Activated CD8-positive, alpha-beta T cell treated with anti-CD3 and anti-CD28 coated beads for 36 hours (primary cell): ENCODE measurements around the gene TNNI3. TPM values are rescaled to one million over a fixed set of nuclear protein-coding genes. Genes with fewer than 3 reads are reported as not detected.
"Not testable (repeated sequence)": the region's sequence is repeated elsewhere in the genome, so short reads cannot be mapped to it uniquely, and the experiment has no call there.

Experiments used
- ATAC-seq: fragments of 200-7000 bp; cut with Tn5 transposase; one replicate; pipeline ENCODE4 v1.10.0; 2021; ENCODE audit warnings: mild to moderate bottlenecking, moderate library complexity
- CTCF ChIA-PET: fragments of 350-600 bp; sonication (Branson Sonifier 250); formaldehyde crosslinking; loops from one replicate; lab custom pipeline; 2021; ENCODE audit warnings: antibody characterized with exemption; lab: Charles Lee
- POLR2A ChIA-PET: fragments of 350-600 bp; sonication (Branson Sonifier 250); formaldehyde crosslinking; loops from one replicate; lab custom pipeline; 2021; ENCODE audit warnings: antibody characterized with exemption; lab: Charles Lee
- DNase-seq: peaks from one replicate; pipeline ENCODE4 v3.0.0-alpha.2; 2020
- H3K27ac Mint-ChIP-seq: one replicate; pipeline ENCODE4 v1.8.0; 2021; ENCODE audit warnings: mild to moderate bottlenecking, mixed read lengths
- H3K27me3 Mint-ChIP-seq: one replicate; pipeline ENCODE4 v1.8.0; 2021; ENCODE audit warnings: mixed read lengths
- H3K36me3 Mint-ChIP-seq: one replicate; pipeline ENCODE4 v1.8.0; 2021; ENCODE audit warnings: low read depth, mixed read lengths
- H3K4me1 Mint-ChIP-seq: one replicate; pipeline ENCODE4 v1.8.0; 2021; ENCODE audit warnings: low read depth, mixed read lengths
- H3K4me3 Mint-ChIP-seq: one replicate; pipeline ENCODE4 v1.8.0; 2021; ENCODE audit warnings: mild to moderate bottlenecking, moderate library complexity, mixed read lengths
- H3K9me3 Mint-ChIP-seq: one replicate; pipeline ENCODE4 v1.8.0; 2021; ENCODE audit warnings: mixed read lengths
- CTCF ChIP-seq: fragments of 200-600 bp; IDR thresholded peaks from one replicate; pipeline ENCODE4 v1.8.0; 2022; ENCODE audit warnings: antibody characterized with exemption, mild to moderate bottlenecking
- intact Hi-C: fragments of 100-400 bp; cut with micrococcal nuclease; formaldehyde crosslinking; loops from one replicate; pipeline ENCODE4 v1.10.0; 2022
- microRNA-seq: library from miRNA; unstranded; fragments of <30 nt; microRNA quantifications from one replicate; pipeline ENCODE4 v1.2.0, GENCODE V29; 2022; ENCODE audit warnings: borderline microRNAs expressed, borderline replicate concordance
- total RNA-seq, 2 experiments: library from RNA; stranded (reverse); gene quantifications; one replicate each; pipeline ENCODE4 v1.2.3, GENCODE V29; 2021

Gene TNNI3
- total RNA-seq, 2 experiments from 2014 or later, result not detected

GRCh38 chr19:55109527-55110291 is 47.8 kb downstream of the TNNI3 start:
- POLR2A ChIA-PET, result no interaction called here
- H3K9me3 Mint-ChIP-seq, result no peaks in the 10 kb centered on the region
- no peaks in the 10 kb centered on the region for H3K27me3 Mint-ChIP-seq
- H3K27ac Mint-ChIP-seq, result no peak overlapping the region
- ATAC-seq (no peak), DNase-seq (no peak)
- H3K4me1 Mint-ChIP-seq, result peaks cover 4% of the 10 kb centered on the region
- CTCF ChIA-PET, result no interaction called here
- no peak overlapping the region for H3K4me3 Mint-ChIP-seq
- intact Hi-C loops, result no loop called here
- no peak for TF ChIP-seq CTCF
- H3K36me3 Mint-ChIP-seq, result peaks cover 19% of the 10 kb centered on the region

- H3K9me3 Mint-ChIP-seq, H3K4me3 Mint-ChIP-seq, H3K27me3 Mint-ChIP-seq, DNase-seq, H3K27ac Mint-ChIP-seq, H3K4me1 Mint-ChIP-seq, intact Hi-C loops, POLR2A ChIA-PET, CTCF ChIA-PET, ATAC-seq: not testable (repeated sequence)
- H3K36me3 Mint-ChIP-seq, result peaks cover 30% of the 10 kb centered on the region
Observed at GRCh38 chr19:55107252-55107651, 50.3 kb downstream of the TNNI3 start.

GRCh38 chr19:55106591-55106990 is 50.9 kb downstream of the TNNI3 start:
- CTCF ChIA-PET, result interaction anchor here (1.8 kb wide), 1 partner anchor 18 kb away, joined by 9 read pairs; no protein-coding TSS in a partner anchor
- intact Hi-C loops, result no loop called here
- no peaks in the 10 kb centered on the region for H3K27me3 Mint-ChIP-seq
- no peak overlapping the region for H3K27ac Mint-ChIP-seq
- H3K4me3 Mint-ChIP-seq, result no peak overlapping the region
- H3K4me1 Mint-ChIP-seq, result no peaks in the 10 kb centered on the region
- no peak for DNase-seq
- ATAC-seq, result no peak
- peaks cover 1% of the 10 kb centered on the region for H3K9me3 Mint-ChIP-seq
- peaks cover 35% of the 10 kb centered on the region for H3K36me3 Mint-ChIP-seq
- POLR2A ChIA-PET, result no interaction called here
- TF ChIP-seq CTCF, result no peak

GRCh38 chr19:55105237-55105636 is 52.3 kb downstream of the TNNI3 start:
- ChIA-PET POLR2A (no interaction called here), CTCF (interaction anchor here (1.8 kb wide), 1 partner anchor 17 kb away, joined by 9 read pairs; no protein-coding TSS in a partner anchor)
- H3K9me3 Mint-ChIP-seq, result peaks cover 1% of the 10 kb centered on the region
- H3K4me1 Mint-ChIP-seq, result no peaks in the 10 kb centered on the region
- H3K27ac Mint-ChIP-seq, result no peak overlapping the region
- TF ChIP-seq CTCF, result no peak
- H3K36me3 Mint-ChIP-seq, result peaks cover 36% of the 10 kb centered on the region
- ATAC-seq, result no peak
- intact Hi-C loops, result no loop called here
- no peak for DNase-seq
- H3K27me3 Mint-ChIP-seq, result no peaks in the 10 kb centered on the region
- no peak overlapping the region for H3K4me3 Mint-ChIP-seq

- Mint-ChIP-seq H3K4me1 (no peaks in the 10 kb centered on the region), H3K4me3 (no peak overlapping the region), H3K27me3 (no peaks in the 10 kb centered on the region), H3K27ac (no peak overlapping the region), H3K36me3 (peaks cover 32% of the 10 kb centered on the region), H3K9me3 (peaks cover 1% of the 10 kb centered on the region)
- no peak for TF ChIP-seq CTCF
- DNase-seq (no peak), ATAC-seq (no peak)
- CTCF ChIA-PET, result no interaction called here
- intact Hi-C loops, result no loop called here
- POLR2A ChIA-PET, result no interaction called here
Observed at GRCh38 chr19:55103190-55103589, 54.3 kb downstream of the TNNI3 start.

Small RNA genes within 50 kb of the gene (microRNA-seq; reads per million reads assigned to microRNA genes)
- not detected for gene MIR7975

Other genes with a start within 250 kb of the TNNI3 start
- gene NLRP7, start 210.2 kb downstream of the TNNI3 start, total RNA-seq, result not detected
- gene NLRP2, start 191.4 kb downstream of the TNNI3 start, total RNA-seq, result 10 to 100 TPM in 1 of 2 experiments, 1 to 10 TPM in 1; 9.5 to 11.7 TPM
- under 1 TPM; 0.14 to 0.27 TPM for gene GP6, start 119.5 kb downstream of the TNNI3 start, total RNA-seq
- gene RDH13, start 94.6 kb downstream of the TNNI3 start, total RNA-seq, result 10 to 100 TPM; 17.3 to 18.2 TPM
- gene EPS8L1, start 81.9 kb downstream of the TNNI3 start, total RNA-seq, result 1 to 10 TPM; 2.8 to 3.2 TPM
- 10 to 100 TPM; 55.4 to 55.8 TPM for gene PPP1R12C, start 40.1 kb downstream of the TNNI3 start, total RNA-seq
- not detected for gene TNNT1, start 8.5 kb downstream of the TNNI3 start, total RNA-seq
- gene DNAAF3, start 8.9 kb upstream of the TNNI3 start, total RNA-seq, result not detected
- not detected for gene SYT5, start 22.6 kb upstream of the TNNI3 start, total RNA-seq
- not detected for gene PTPRH, start 51.8 kb upstream of the TNNI3 start, total RNA-seq
- gene TMEM86B, start 71.0 kb upstream of the TNNI3 start, total RNA-seq, result 1 to 10 TPM; 5.8 to 6.2 TPM
- 100 to 1,000 TPM; 197 to 207 TPM for gene PPP6R1, start 101.3 kb upstream of the TNNI3 start, total RNA-seq
- 10 to 100 TPM; 46.4 to 47.1 TPM for gene HSPBP1, start 122.4 kb upstream of the TNNI3 start, total RNA-seq
- gene BRSK1, start 126.3 kb upstream of the TNNI3 start, total RNA-seq, result 1 to 10 TPM; 5.1 to 5.8 TPM
- not detected for gene TMEM150B, start 167.6 kb upstream of the TNNI3 start, total RNA-seq
- gene KMT5C, start 182.1 kb upstream of the TNNI3 start, total RNA-seq, result 10 to 100 TPM; 32.6 to 33.1 TPM
- gene COX6B2, start 197.0 kb upstream of the TNNI3 start, total RNA-seq, result not detected
- gene GARIN5B, start 205.5 kb upstream of the TNNI3 start, total RNA-seq, result not detected
- under 1 TPM in 1 of 2 experiments, not detected in 1; 0.18 TPM for gene IL11, start 212.7 kb upstream of the TNNI3 start, total RNA-seq
- not detected for gene TMEM190, start 219.1 kb upstream of the TNNI3 start, total RNA-seq
- 10 to 100 TPM in 1 of 2 experiments, 1 to 10 TPM in 1; 9.4 to 10.6 TPM for gene TMEM238, start 226.6 kb upstream of the TNNI3 start, total RNA-seq
- gene RPL28, start 228.2 kb upstream of the TNNI3 start, total RNA-seq, result 1,000 to 10,000 TPM; 3,001 to 3,058 TPM